ENCODE results near the gene PLEKHG4. TPM values are rescaled to one million over a fixed set of nuclear protein-coding genes. Genes with fewer than 3 reads are reported as not detected.

Gene PLEKHG4
- total RNA-seq, 1 experiment from 2014 or later = 5.9 TPM

DNA sequence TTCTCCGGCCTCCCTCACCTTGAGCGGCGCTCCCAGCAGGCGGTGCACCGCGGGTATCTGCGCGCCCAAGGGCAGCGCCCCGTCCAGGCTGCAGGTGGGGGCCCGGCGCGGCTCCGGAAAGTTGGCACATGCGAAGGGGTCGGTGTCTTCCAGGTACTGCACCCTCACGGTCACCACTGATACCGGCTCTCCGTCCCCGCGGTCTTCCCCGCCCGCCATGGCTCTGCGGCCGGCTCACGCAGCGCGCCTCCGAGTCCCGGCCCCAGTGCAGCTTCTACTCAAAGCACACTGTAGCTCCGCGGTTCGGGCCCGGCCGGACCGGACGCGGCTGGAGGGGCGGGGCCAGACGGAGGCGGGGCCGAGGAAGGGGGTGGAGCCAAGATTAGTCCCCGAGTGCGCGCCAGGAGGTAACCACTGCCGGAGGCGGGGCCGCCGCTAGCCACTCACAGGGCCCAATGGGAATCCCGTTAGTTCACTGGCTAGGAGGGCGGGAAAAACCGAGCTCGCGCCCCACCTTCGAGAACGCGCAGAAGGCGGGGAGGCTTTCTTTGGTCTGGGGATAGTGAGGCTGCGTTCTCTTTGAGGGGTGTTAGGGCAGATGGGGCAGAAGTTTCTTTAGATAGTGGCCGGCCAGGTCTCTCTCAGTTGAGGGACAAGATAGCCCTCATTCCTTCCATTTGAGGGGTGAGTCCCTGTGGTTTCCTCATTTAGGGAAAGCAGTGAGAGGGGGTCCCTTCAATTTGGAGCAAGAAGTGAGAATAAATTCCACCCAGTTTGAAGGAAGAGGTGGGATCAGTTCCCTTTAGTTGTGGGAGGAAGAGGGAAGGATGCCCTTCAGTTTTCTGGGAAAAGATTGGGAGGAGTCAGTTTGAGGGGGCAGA, 31.9 kb upstream of the PLEKHG4 start, which contains the start of gene FHOD1 (continued):
- peak; percentile 74 for TF ChIP-seq SP1 (CRISPR knock-in tag; conservative IDR thresholded peaks at IDR 0.05)

DNA sequence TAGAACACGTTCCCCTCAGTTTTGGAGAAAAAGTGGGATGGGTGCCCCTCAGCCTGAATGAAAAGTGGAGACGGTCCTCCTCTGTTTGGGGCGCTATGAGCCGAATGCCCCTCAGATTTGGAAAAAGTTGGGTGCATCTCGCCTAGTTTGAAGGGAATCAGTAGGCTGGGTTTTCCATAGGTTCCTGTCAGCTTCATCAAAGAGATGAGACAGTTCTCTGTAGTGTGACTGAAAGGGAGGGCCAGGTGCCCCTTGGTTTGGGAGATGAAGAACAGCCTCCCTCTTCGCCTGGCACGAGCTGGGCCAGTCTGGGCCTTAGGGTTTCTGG, 31.3 kb upstream of the PLEKHG4 start:
- H3K9me3 Mint-ChIP-seq = no peaks in the 10 kb centered on the region
- CTCF ChIA-PET = interaction anchor here (0.8 to 5.0 kb wide), 21 partner anchors 10 to 338 kb away, joined by 3 to 57 read pairs (median 11); partner anchors contain the start of genes ATP6V0D1, ELMO3, KCTD19 and LRRC36
- H3K4me3 Mint-ChIP-seq = peak overlapping the region; percentile 89
- POLR2A ChIA-PET = interaction anchor here (0.6 to 3.2 kb wide), 10 partner anchors 10 to 287 kb away, joined by 3 to 26 read pairs (median 4); partner anchors contain the start of genes CES3 and TMEM208
- peaks cover 40% of the 10 kb centered on the region for H3K27me3 Mint-ChIP-seq (ENCODE audit: low read depth)
- DNase-seq (ENCODE audit: low spot score) (no peak), ATAC-seq (no peak)
- TF ChIP-seq, protein P1, sequence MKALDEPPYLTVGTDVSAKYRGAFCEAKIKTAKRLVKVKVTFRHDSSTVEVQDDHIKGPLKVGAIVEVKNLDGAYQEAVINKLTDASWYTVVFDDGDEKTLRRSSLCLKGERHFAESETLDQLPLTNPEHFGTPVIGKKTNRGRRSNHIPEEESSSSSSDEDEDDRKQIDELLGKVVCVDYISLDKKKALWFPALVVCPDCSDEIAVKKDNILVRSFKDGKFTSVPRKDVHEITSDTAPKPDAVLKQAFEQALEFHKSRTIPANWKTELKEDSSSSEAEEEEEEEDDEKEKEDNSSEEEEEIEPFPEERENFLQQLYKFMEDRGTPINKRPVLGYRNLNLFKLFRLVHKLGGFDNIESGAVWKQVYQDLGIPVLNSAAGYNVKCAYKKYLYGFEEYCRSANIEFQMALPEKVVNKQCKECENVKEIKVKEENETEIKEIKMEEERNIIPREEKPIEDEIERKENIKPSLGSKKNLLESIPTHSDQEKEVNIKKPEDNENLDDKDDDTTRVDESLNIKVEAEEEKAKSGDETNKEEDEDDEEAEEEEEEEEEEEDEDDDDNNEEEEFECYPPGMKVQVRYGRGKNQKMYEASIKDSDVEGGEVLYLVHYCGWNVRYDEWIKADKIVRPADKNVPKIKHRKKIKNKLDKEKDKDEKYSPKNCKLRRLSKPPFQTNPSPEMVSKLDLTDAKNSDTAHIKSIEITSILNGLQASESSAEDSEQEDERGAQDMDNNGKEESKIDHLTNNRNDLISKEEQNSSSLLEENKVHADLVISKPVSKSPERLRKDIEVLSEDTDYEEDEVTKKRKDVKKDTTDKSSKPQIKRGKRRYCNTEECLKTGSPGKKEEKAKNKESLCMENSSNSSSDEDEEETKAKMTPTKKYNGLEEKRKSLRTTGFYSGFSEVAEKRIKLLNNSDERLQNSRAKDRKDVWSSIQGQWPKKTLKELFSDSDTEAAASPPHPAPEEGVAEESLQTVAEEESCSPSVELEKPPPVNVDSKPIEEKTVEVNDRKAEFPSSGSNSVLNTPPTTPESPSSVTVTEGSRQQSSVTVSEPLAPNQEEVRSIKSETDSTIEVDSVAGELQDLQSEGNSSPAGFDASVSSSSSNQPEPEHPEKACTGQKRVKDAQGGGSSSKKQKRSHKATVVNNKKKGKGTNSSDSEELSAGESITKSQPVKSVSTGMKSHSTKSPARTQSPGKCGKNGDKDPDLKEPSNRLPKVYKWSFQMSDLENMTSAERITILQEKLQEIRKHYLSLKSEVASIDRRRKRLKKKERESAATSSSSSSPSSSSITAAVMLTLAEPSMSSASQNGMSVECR (CRISPR knock-in tag; IDR thresholded peaks at IDR 0.05; ENCODE audit: borderline replicate concordance) = no peak
- TF ChIP-seq SP1 (CRISPR knock-in tag; conservative IDR thresholded peaks at IDR 0.05) = no peak
- TF ChIP-seq, protein P2, sequence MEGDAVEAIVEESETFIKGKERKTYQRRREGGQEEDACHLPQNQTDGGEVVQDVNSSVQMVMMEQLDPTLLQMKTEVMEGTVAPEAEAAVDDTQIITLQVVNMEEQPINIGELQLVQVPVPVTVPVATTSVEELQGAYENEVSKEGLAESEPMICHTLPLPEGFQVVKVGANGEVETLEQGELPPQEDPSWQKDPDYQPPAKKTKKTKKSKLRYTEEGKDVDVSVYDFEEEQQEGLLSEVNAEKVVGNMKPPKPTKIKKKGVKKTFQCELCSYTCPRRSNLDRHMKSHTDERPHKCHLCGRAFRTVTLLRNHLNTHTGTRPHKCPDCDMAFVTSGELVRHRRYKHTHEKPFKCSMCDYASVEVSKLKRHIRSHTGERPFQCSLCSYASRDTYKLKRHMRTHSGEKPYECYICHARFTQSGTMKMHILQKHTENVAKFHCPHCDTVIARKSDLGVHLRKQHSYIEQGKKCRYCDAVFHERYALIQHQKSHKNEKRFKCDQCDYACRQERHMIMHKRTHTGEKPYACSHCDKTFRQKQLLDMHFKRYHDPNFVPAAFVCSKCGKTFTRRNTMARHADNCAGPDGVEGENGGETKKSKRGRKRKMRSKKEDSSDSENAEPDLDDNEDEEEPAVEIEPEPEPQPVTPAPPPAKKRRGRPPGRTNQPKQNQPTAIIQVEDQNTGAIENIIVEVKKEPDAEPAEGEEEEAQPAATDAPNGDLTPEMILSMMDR (IDR thresholded peaks at IDR 0.05) = no peak
- TF ChIP-seq, protein P3, sequence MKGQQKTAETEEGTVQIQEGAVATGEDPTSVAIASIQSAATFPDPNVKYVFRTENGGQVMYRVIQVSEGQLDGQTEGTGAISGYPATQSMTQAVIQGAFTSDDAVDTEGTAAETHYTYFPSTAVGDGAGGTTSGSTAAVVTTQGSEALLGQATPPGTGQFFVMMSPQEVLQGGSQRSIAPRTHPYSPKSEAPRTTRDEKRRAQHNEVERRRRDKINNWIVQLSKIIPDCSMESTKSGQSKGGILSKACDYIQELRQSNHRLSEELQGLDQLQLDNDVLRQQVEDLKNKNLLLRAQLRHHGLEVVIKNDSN (CRISPR knock-in tag; IDR thresholded peaks at IDR 0.05) = no peak
- TF ChIP-seq, protein P4, sequence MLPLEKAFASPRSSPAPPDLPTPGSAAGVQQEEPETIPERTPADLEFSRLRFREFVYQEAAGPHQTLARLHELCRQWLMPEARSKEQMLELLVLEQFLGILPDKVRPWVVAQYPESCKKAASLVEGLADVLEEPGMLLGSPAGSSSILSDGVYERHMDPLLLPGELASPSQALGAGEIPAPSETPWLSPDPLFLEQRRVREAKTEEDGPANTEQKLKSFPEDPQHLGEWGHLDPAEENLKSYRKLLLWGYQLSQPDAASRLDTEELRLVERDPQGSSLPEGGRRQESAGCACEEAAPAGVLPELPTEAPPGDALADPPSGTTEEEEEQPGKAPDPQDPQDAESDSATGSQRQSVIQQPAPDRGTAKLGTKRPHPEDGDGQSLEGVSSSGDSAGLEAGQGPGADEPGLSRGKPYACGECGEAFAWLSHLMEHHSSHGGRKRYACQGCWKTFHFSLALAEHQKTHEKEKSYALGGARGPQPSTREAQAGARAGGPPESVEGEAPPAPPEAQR (CRISPR knock-in tag; IDR thresholded peaks at IDR 0.05) = no peak
- TF ChIP-seq, protein P5, sequence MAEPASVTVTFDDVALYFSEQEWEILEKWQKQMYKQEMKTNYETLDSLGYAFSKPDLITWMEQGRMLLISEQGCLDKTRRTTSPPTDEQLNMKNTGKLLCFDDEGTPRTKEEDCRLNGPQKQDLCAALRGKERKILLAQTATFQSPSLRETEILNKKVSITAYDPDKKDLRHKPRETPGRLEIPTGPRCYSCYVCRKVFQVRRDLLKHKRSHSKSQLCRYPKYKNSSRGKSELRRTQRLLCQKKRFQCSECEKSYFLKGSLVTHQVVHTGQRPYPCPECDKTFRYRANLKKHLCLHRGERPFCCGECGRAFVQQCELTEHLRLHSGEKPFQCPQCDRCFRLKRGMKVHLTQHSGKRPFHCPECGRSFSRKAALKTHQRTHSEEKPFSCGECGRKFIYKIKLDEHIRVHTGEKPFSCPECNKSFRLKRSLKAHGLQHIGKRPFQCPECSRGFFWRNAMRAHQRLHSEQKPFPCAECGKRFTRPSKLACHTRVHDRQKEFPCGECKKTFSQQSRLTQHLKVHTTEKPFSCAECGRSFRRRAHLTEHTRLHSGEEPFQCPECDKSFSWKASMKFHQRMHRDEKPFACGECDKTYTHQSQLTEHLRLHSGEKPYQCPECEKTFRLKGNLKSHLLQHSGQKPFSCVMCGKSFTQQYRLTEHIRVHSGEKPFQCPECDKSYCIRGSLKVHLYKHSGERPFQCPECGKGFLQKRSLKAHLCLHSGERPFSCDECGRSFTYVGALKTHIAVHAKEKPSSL (CRISPR knock-in tag; conservative IDR thresholded peaks at IDR 0.05) = no peak
- TF ChIP-seq FOXP1 (CRISPR knock-in tag; IDR thresholded peaks at IDR 0.05; ENCODE audit: borderline replicate concordance) = no peak
- TF ChIP-seq SMAD3 (CRISPR knock-in tag; IDR thresholded peaks at IDR 0.05; ENCODE audit: borderline replicate concordance) = peak; percentile 74; the same call in 1 of the 2 replicates
- peaks cover 31% of the 10 kb centered on the region for H3K4me1 Mint-ChIP-seq
- H3K36me3 Mint-ChIP-seq = no peaks in the 10 kb centered on the region
- H3K27ac Mint-ChIP-seq = peak overlapping the region; percentile 80
